GM21576 (cell line): Measurements from ENCODE around the gene RMND5A.

ENCODE experiments used
- ATAC-seq: cut with Tn5 transposase; IDR thresholded peaks from one replicate; pipeline ENCODE4 v1.9.1; 2021; ENCODE audit warnings: mild to moderate bottlenecking, moderate library complexity; ENCODE audit not compliant: unreplicated experiment

Gene RMND5A

DNA sequence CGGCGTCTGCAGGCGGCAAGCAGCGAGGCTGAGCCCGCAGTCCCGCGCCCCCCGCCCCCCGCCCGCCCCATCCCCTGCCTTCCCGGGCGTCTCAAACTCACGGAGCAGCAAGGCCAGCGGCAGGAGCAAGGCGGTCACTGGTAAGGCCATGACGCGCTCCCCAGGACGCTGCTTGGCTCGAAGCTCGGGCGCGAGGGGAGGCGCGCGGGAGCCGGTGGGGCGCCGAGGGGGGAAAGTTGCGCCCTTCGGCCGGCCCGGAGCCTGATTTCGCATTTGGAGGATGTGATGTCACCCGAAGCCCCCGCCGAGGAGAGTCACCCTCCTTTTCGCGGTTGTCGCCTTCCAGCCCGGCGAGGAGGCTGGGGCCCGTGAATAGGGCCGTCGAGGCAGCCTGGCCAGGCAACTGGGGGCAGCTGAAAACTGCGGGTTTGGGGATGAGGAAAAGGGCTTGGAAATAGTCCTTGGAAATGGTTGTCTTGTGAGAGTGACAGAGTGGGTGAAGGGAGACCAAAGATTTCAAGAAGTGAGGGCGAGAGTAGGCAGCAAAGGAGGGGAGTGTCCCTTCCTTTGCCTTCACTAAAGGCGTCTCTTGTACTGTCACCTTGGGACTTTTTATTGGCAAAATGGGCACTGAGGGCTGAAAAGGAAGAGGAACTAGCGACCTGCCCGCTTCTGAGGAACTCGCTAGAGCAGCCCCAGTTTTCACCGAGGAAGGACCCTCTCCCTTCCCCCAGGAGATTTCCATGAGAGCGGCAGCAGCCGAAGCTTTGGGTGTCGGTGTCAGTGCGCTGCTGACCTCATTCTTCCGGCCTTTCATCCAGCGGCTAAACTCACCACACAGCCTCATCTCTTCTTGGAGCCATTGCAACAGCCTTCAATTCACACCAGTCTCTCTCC, 70.8 kb downstream of the RMND5A start, which contains the start of gene CD8A:
CD8A (minus strand) TSS at position 238 of the 897 bp plus-strand sequence; CDS start at position 150, 88 bp downstream.
- ATAC-seq, result no peak

DNA sequence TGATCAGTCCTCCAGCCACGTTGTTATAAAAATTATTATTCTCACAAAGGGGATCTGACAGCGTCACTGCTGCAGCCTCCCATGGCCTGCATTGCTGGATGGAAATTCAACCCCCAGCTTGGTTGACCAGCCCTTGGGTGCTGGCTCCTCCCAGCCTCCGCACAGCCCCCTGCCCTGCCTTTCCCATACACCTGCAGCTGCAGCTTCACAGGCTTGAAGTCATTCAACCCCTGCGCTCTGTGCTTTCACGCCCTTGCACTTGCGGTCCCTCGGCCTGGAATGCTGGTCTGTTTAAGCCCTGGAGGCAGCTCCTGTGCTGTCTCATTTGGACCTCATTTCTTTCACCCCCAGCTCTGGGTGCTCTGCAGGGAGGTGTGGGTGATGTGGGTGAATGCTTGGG, 71.5 kb downstream of the RMND5A start:
- no peak for ATAC-seq

DNA sequence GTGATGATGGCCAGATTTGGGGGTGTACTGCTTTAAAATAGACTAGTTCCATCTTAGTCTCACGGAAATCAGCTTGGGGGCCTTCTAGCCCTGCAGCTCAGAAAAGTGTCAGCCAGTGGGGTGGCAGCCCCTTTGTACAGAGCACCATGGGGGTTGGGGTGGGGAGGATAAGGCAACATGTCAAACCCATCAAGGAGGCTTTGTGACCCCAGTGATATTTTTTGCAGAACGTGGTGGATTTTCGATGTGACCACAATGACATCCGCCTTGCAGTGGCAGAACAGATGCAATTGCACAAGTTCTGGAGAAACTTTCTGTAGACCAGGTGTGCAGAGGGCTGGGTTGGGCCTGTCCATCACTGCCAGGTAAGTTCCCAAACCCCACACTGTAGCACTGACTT, 73.7 kb downstream of the RMND5A start:
- no peak for ATAC-seq

DNA sequence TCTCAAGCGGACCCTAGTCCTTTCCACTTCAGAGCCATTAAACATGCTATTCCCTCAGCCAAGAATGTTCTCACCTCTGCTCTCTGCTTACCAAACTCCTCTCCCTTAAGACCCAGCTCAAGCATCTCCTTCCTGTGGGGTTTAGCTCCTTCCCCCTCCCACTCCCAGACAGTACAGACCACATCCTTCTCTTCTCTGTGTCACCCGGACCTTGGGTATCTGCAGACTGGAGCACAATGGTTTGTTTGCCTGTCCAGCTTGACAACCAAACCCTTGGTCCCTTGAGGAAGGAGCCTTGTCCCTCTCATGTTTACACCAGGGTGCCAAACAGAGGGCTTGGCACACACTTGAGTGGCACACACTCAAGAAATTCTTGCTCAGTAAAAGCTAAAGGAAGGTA, 74.8 kb downstream of the RMND5A start:
- ATAC-seq, result no peak

DNA sequence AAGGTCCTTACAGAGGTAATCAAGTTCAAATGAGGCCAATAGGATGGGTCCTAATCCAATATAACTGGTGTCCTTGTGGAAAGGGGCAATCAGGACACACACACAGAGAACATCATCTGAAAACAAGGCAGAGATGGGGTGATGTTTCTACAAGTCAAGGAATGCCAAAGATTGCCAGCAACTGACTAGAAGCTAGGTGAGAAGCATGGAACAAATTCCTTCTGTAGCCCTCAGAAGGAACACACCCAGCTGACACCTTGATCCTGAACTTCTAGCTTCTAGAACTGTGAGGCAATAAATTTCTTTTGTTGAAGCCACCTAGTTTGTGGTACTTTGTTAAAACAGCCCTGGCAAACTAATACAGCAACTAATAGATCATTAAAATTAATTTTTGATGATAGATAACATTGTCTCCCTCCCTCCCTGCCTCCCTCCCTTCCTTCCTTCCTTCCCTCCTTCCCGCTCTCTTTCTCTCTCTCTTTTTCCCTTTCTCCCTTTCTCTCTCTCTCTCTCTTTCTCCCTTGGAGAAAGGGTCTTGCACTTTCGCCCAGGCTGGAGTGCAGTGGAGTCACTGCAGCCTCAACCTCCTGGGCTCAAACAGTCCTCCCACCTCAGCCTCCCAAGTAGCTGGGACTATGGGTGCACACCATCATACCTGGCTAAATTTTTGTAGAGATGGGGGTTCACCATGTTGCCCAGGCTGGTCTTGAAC, 80.9 kb downstream of the RMND5A start:
- no peak for ATAC-seq

DNA sequence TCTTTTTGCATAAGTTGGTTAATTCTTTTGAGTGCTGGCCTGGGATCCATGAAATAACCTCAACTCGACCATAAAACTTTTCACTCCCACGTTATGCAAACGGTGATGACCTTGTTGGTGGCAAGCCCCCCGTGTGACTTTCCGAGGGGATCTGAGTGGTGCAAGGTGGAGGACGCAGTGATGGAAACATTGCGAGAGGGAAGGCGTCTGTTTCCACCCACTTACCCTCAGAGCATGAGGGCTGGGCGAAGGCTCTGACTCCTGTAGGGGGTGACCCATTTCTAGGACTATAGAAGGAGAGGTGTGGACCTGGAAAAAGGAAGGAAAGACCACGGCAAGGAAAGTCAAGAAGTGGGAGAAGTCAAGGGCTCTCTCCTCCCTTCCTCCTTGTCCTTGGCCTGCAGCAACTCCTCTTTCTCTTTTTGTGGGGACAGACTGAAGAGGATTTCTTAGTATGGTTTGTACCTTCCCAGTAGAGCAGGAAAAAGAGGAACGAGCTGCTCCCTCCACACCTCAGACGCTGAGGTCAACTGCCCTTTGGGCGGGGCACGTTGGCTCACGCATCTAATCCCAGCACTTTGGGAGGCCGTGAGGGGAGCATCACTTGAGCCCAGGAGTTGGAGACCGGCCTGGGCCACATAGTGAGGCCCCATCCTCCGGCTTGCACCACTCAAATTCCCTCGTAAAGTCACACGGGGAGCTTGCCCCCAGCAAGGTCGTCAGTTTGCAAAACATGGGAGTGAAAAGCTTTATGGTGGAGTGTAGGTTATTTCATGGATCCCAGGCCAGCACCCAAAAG, 86.2 kb downstream of the RMND5A start:
- ATAC-seq, result no peak

DNA sequence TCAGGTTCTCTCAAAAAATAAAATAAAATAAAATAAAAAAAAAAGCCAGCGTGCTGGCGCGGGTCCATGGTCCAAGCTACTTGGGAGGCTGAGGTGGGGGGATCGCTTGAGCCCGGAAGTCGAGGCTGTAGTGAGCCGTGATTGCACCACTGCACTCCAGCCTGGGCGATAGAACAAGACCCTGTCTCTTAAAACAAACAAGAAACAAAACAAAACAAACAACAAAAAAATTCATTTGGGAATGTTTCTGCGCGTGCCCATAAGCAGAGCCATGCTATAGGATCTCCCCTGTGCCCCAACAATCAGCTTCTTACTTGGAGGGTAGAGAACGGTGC, 87.0 kb downstream of the RMND5A start:
- ATAC-seq, result no peak

DNA sequence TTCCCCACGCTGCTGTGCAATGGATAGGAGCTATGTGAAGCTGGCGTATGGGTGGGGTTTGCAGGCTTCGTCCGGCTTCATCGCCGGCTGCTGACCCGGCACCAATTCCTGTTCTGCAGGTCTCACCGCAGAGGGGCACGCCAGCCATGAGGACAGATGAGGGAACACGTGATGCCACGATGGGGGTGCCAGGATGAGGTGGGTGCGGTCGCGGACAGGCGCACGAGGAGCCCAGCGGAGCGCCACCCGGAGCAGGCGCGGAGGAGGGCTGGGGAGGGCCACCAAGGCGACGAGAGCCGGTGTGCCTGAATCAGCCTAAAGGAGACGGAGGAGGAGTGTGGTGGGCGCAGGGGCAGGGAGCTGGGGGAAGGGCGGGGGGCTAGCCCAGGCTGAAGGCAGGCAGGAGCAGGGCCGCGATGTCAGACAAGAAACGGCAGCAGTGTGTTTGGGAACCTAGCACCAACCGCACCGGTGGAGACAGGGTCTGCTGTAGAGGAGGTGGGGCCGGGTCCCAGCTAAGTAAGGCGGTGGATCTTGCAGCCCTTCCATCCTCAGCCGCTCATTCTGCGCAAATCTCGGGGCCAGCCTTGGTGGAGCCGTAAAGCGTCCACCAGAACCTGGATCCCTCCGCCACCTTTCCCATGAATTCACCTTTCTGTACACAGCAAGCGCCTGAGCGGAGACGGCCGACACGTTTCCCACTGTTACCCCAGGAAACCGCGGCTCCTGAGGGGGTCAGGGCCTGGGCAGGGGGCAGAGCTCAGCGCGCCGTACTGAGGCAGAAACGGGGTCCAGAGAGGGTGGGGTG, 87.6 kb downstream of the RMND5A start:
- ATAC-seq, result no peak

DNA sequence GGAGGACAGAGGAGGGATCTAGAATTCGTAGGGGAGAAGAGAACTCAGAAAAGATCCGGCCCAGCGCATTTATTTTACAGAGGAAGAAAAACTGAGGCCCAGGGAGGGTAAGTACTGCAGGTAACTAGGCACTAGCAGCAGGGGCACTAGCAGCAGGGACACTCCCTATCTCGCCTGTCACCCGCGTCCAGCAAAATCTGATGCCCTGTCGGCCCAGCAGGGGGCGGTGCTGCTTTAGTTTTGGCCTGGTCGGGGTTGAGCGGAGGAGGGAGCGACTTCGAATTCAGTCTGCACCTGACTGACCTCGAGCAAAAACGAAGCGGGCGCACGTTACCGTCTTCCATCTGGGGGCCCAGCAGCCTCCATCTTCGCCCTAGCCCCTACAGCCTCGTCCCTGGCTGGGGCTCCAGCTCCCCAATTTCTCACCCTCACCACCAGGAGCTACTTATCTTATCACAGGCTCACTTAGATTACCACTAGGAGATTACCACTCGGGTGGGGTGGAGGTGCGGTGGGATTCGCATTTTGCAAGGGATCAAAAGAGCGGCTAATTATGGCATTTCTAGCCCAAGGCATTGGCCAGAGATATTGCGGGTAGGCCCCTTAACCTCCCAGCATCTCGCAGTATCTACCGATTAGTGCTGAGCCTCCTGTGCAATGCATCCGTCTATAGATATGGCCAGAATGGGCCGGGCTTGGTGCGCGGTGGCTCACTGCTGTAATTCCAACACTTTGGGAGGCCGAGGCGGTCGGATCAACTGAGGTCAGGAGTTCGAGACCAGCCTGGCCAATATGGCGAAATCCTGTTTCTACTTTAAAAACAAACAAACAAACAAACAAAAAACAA, 88.4 kb downstream of the RMND5A start:
- ATAC-seq, result peak; percentile 95

DNA sequence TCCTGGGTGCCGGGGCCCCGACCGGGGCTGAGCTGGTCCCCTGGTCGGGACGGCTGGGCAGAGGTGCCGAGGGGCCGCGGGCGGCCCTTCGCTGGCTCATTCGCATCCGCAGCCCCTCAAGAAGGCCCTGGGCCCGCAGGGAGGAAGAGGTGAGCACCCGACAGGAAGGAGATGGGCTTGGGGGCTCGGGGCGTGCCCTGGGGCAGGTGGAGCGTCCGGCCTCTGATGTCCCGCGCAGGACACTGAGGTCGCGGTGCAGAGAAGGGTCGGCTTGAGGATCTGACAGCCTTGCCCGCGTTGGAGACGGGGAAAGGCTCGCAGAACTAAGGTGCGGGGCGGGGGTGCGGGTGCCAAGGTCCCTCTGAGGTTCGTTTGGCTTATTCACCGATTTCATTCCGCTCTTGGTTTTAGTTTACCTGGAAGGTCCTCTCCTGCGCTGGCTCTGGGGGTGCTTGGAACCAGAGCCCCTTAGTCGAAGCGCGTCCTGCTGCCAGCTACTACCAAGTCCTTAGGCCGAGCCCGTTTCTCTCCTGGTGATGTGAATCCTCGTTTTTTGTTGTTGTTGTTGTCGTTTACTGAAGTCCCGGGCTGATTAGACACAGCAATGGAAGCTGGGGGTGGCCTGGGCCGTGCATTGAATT, 89.5 kb downstream of the RMND5A start:
- ATAC-seq, result no peak

DNA sequence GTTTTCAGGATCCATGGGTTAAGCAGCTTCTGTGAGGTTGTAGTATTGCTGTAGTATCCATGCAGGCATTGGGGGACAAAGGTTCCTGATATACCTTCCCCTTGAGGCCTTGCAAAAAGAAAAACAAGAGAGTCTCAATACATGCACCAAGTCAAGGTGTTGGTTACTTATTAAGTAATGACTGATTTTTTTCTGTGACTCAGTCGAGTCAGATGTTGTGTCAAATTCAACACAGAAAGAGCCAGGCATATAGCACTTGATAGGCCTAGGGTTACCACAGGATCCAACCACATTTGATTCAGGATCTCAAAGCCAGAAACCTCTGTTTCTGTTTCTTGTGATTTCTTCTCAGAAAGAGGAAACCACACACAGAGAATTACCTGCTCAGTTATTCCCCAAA, 95.5 kb downstream of the RMND5A start:
- ATAC-seq, result no peak

DNA sequence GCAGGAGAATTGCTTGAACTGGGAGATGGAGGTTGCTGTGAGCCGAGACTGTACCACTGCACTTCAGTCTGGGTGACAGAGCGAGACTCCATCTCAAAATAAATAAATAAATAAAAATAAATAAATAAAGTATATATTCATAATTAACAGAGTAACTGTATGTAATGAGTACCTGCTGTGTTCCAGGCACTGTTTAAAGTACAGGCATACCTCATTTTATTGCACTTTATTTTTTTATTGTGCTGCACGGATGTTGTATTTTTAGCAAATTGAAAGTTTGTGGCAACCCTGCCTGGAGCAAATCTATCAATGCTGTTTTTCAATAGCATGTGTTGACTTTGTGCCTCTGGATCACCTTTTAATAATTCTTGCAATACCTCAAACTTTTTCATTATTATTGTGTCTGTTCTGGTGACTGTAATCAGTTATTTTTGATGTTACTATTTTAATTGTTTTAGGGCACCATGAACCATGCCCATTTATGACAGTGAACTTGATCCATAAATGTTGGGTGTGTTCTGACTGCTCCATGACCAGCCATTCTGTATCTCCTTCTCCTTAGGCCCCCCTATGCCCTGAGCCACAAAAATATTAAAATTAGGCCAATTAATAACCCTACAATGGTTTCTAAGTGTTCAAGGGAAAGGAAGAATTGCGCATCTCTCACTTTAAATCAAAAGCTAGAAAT, 98.2 kb downstream of the RMND5A start:
- no peak for ATAC-seq

DNA sequence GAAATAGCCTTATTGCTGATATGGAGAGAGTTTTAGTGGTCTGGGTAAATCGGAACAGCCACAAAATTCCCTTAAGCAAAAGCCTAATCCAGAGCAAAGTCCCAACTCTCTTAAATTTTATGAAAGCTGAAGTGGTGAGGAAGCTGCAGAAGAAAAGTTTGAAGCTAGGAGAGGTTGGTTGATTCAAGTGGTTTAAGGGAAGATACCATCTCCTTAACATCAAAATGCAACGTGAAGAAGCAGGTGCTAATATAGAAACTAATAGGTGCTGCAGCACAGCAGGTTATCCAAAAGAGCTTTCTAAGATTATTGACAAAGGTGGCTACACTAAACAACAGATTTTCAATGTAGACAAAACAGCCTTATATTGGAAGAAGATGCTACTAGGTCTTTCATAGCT, 98.9 kb downstream of the RMND5A start:
- no peak for ATAC-seq

DNA sequence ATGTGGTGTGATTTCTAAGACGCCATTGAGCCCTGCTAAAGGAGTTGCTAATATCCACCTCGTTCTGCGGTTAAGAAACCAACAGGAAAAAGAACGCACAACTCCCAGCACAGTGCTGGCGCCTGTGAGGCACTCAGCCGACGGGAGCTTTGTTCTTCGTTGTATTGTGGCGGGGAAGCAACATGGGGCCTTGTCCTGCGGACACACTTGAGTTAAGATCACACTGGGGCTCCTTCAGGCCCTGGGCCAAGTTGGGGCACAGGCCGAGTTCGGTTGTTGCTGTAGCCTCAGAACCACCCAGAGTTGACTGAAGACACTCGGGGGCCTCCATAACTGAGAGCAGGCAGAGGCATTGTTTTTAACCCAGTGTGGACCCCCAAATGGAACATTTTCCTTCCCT, 101.2 kb downstream of the RMND5A start:
- no peak for ATAC-seq

DNA sequence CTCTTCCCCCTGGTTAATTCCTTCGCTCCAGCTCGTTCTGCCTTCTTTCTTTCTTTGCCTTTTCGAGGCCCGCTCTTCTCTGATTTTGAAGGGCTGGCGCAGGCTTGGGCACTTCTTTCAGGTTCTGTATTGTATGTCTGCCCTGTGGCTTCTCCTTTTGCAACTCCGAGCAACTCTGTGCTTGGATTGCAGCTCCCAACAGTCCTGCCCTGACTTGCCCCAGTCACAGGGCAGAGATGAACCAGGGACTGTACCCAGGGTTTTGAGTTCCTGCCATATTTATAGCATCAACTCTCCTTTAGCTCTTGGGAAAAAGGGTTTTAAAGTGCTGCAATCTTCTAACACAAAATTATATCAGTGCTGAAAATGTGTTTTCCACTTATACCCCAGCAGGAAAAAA, 101.8 kb downstream of the RMND5A start:
- ATAC-seq, result no peak

DNA sequence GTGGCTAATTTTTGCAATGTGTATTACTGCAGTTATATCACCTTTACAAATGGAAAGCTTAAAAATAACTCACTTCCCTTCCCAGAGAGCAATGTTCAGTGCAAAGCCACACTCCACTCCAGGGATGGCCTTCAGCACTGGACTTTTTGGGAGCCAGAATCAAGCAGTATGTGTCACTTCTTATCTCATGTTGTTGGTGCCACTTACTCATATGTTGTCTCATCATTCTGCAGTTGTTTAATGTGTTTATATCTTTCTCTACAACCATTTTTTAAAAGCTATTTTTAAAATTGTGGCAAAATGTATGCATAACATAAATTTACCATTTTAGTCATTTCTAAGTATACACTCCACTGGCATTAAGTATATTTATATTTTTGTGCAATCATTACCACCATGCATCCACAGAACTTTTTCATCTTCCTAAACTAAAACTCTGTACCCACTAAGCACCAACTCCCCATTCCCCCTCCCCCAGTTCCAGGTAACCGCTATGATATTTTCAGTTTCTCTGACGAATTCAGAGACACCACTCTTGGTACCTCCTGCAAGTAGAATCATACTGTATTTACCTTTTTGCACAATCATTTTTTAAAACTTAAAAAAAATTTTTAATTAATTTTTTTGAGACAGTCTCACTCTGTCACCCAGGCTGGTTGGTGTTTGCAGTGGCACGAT, 102.7 kb downstream of the RMND5A start:
- ATAC-seq, result no peak

DNA sequence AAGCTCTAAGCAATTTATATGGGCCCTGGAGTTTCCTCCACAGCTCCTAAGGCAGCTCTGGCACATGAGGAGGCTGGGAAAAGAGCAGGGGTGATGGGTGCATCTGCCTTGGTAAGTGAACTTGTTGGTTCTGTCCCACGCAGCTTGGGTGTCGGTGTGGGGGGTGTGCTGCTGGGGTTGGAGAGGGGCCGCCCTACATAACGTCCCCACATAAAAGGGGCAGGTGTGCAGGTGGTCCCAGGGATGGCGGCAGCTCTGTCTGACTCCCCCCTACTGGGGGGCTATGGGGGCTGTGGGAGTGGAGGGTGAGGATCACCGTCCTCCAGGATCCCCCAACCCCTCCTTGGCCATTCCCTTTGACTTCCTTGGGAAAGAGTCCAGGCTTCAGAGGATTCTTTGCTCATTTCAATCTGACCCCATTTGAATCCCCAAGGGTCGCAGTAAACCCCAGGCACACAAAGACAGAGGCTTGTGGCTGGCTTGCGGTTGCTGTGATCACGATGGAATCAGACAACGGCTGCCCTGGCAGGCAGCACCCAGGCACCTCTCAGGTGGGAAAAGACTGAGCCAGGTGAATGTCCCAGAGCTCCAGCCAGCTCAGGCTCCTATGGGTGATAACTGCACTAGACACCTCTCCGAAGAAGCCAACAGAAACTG, 105.1 kb downstream of the RMND5A start:
- no peak for ATAC-seq
